ENCODE results near the gene PIWIL4. TPM values are rescaled to one million over a fixed set of nuclear protein-coding genes. Genes with fewer than 3 reads are reported as not detected.

PIWIL4 gene
- total and polyA plus RNA-seq, 9 of the 15 experiments (the other 6 are each of a cell fraction or from before 2014, with no cell fraction given) = 6.3 to 17.0 (median 10.8) TPM

DNA sequence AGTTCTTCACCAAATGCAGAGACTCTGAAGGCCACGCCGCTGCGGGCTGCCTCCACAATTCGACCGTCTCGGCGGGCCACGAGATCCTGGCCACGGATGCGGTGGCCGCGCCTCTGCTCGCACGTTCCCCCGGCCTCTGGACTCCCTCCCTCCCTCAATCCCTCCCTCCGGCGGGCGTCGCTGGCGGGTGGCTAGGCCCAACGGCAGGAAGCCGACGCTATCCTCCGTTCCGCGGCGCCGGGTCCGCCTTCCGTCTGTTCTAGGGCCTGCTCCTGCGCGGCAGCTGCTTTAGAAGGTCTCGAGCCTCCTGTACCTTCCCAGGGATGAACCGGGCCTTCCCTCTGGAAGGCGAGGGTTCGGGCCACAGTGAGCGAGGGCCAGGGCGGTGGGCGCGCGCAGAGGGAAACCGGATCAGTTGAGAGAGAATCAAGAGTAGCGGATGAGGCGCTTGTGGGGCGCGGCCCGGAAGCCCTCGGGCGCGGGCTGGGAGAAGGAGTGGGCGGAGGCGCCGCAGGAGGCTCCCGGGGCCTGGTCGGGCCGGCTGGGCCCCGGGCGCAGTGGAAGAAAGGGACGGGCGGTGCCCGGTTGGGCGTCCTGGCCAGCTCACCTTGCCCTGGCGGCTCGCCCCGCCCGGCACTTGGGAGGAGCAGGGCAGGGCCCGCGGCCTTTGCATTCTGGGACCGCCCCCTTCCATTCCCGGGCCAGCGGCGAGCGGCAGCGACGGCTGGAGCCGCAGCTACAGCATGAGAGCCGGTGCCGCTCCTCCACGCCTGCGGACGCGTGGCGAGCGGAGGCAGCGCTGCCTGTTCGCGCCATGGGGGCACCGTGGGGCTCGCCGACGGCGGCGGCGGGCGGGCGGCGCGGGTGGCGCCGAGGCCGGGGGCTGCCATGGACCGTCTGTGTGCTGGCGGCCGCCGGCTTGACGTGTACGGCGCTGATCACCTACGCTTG lies 23.2 kb upstream of the PIWIL4 start, which contains the start of gene FUT4 (continued):
- TF ChIP-seq ZNF3 (CRISPR knock-in tag; IDR thresholded peaks at IDR 0.05) (no peak), ZNF717 (CRISPR knock-in tag; IDR thresholded peaks at IDR 0.05) (no peak), U2AF2 (optimal IDR thresholded peaks at IDR 0.05; ENCODE audit: low read depth, low read length) (no peak), XRCC3 (IDR thresholded peaks at IDR 0.05) (no peak), JUN (IDR thresholded peaks at IDR 0.05; ENCODE audit: borderline replicate concordance, low read depth, low read length) (peak; percentile 22; the same call in 1 of the 2 replicates), JUN (CRISPR knock-in tag; IDR thresholded peaks at IDR 0.05; ENCODE audit: borderline replicate concordance) (no peak; the same call in 1 of the 2 replicates), GTF2A2 (tag; IDR thresholded peaks at IDR 0.05) (no peak), FIP1L1 (IDR thresholded peaks at IDR 0.05; ENCODE audit: low read depth, low read length, poor library complexity, severe bottlenecking) (no peak), BRCA1 (IDR thresholded peaks at IDR 0.05) (no peak), BRCA1 (CRISPR knock-in tag; IDR thresholded peaks at IDR 0.05) (no peak), SRSF3 (IDR thresholded peaks at IDR 0.05; ENCODE audit: insufficient read depth, low read length) (no peak), SMARCB1 (IDR thresholded peaks at IDR 0.05; ENCODE audit: insufficient read length, low read depth) (no peak), PHB (CRISPR knock-in tag; IDR thresholded peaks at IDR 0.05) (no peak), TSC22D4 (tag; IDR thresholded peaks at IDR 0.05) (no peak), ZNF77 (CRISPR knock-in tag; IDR thresholded peaks at IDR 0.05) (no peak)
